T47D (cell line): ENCODE results near the gene GFY.
"Not testable (repeated sequence)": the region's sequence is repeated elsewhere in the genome, so short reads cannot be mapped to it uniquely, and the experiment has no call there.

Source experiments
- DNase-seq, 2 experiments: peaks; one replicate each; pipeline versions ENCODE4 v3.0.0 to v3.0.0-alpha.2; 2011 to 2012; ENCODE audit warnings: low read depth in 1 of 2, low spot score in 1 of 2
- JUND ChIP-seq: IDR thresholded peaks from 2 replicates; pipeline ENCODE4 v1.6.1; 2012; ENCODE audit warnings: low read depth
- in situ Hi-C: cut with HindIII; loops from 2 replicates; pipeline ENCODE4 v1.10.0; 2016; ENCODE audit warnings: low sequenced_read_pairs, low pct_unique_long_range_greater_than_20kb

The GFY gene

GRCh38 chr19:49462492-49462891 lies 37.3 kb downstream of the GFY start:
- no peak for DNase-seq
- no peak for TF ChIP-seq JUND
- in situ Hi-C loops = no loop called here

GRCh38 chr19:49463960-49464740 lies 39.0 kb downstream of the GFY start:
- in situ Hi-C loops = no loop called here
- DNase-seq = no peak
- no peak for TF ChIP-seq JUND

GRCh38 chr19:49465371-49465770 lies 40.2 kb downstream of the GFY start:
- in situ Hi-C loops = no loop called here
- no peak for DNase-seq
- TF ChIP-seq JUND = no peak

GRCh38 chr19:49468199-49468598 lies 43.0 kb downstream of the GFY start:
- in situ Hi-C loops = no loop called here

GRCh38 chr19:49468746-49469447 lies 43.7 kb downstream of the GFY start:
- peak in 1 of 2 experiments; percentile 74 for DNase-seq
- no peak for TF ChIP-seq JUND

More at GRCh38 chr19:49468199-49468598, 43.0 kb downstream of the GFY start:
- DNase-seq = no peak
- TF ChIP-seq JUND = no peak

GRCh38 chr19:49469828-49470614 lies 44.8 kb downstream of the GFY start:
- in situ Hi-C loops = no loop called here
- no peak for TF ChIP-seq JUND
- DNase-seq = no peak

More at GRCh38 chr19:49468746-49469447, 43.7 kb downstream of the GFY start:
- in situ Hi-C loops = no loop called here

- no peak for TF ChIP-seq JUND
- in situ Hi-C loops = no loop called here
Observed at GRCh38 chr19:49470615-49470978, 45.4 kb downstream of the GFY start.

GRCh38 chr19:49472936-49473335 lies 47.7 kb downstream of the GFY start:
- no peak for TF ChIP-seq JUND
- in situ Hi-C loops = no loop called here
- DNase-seq = no peak

More at GRCh38 chr19:49470615-49470978, 45.4 kb downstream of the GFY start:
- DNase-seq = no peak

GRCh38 chr19:49473501-49473867 lies 48.3 kb downstream of the GFY start:
- DNase-seq, in situ Hi-C loops: not testable (repeated sequence)

- peak; percentile 72 to 75 for DNase-seq
- no peak for TF ChIP-seq JUND
- in situ Hi-C loops = no loop called here
Observed at GRCh38 chr19:49473868-49474541, 48.8 kb downstream of the GFY start, which contains the start of gene FLT3LG. Gene FLT3LG (plus strand): TSS chr19:49474215. CDS start chr19:49474640, 425 bp downstream.

- DNase-seq = no peak
- no peak for TF ChIP-seq JUND
- in situ Hi-C loops = no loop called here
Observed at GRCh38 chr19:49474542-49474924, 49.3 kb downstream of the GFY start.

GRCh38 chr19:49475191-49475917 lies 50.2 kb downstream of the GFY start:
- DNase-seq = no peak
- in situ Hi-C loops = no loop called here
- no peak for TF ChIP-seq JUND
